Breast epithelium (tissue), 4 donors: ENCODE data around the gene PXDN. TPM values are rescaled to one million over a fixed set of nuclear protein-coding genes. Genes with fewer than 3 reads are reported as not detected.
A peak's percentile ranks its signal among the peaks of the same experiment; 100 is the strongest.

Experiments
- DNase-seq, 2 donors: peaks; one replicate each; pipeline ENCODE4 v3.0.0-alpha.2; 2019; ENCODE audit warnings: low spot score in 2 of 2
- H3K27ac ChIP-seq, 2 donors: fragments of 200-600 bp; sonication (generic) in 1 of 2; one replicate each; pipeline ENCODE4 v1.5.1; 2016 to 2019; ENCODE audit warnings: mild to moderate bottlenecking in 1 of 2
- H3K27me3 ChIP-seq, 2 donors: fragments of 200-600 bp; sonication (generic) in 1 of 2; one replicate each; pipeline versions ENCODE4 v1.5.1 to v1.6.0; 2017 to 2019; ENCODE audit warnings: control low read depth in 1 of 2, mild to moderate bottlenecking in 1 of 2
- H3K36me3 ChIP-seq: fragments of 200-600 bp; one replicate; pipeline ENCODE4 v1.5.1; 2019
- H3K4me1 ChIP-seq, 2 donors: fragments of 200-600 bp; sonication (generic); one replicate each; pipeline ENCODE4 v1.5.1; 2016 to 2019; ENCODE audit warnings: control low read depth in 1 of 2
- H3K4me3 ChIP-seq, 3 donors: fragments of 200-600 bp; sonication (generic); 1 replicate in 2 of 3; 2 replicates in 1 of 3; pipeline ENCODE4 v1.5.1; 2016 to 2019; ENCODE audit warnings: mild to moderate bottlenecking in 3 of 3, moderate library complexity in 2 of 3
- H3K9me3 ChIP-seq, 2 donors: fragments of 200-600 bp; sonication (generic) in 1 of 2; one replicate each; pipeline ENCODE4 v1.5.1; 2016 to 2019; ENCODE audit warnings: control low read depth in 1 of 2
- POLR2A ChIP-seq: fragments of 450-650 bp; IDR thresholded peaks from one replicate; pipeline ENCODE4 v1.6.1; 2016; ENCODE audit warnings: antibody characterized with exemption, mild to moderate bottlenecking, moderate library complexity
- POLR2AphosphoS5 ChIP-seq, 3 donors: sonication (generic); formaldehyde crosslinking; IDR thresholded peaks; one replicate each; pipeline ENCODE4 v1.6.1; 2017; ENCODE audit warnings: antibody characterized with exemption in 3 of 3
- intact Hi-C: fragments of 100-400 bp; cut with DNase I; formaldehyde crosslinking; loops from one replicate; pipeline ENCODE4 v1.15.1; 2023; ENCODE audit warnings: low total_unique reads
- total RNA-seq, 3 donors: library from RNA; depleted of rRNA; stranded (reverse); fragments of >200 nt; gene quantifications; one replicate each; pipeline ENCODE4 v1.1.0, GENCODE V29; 2016
- TF ChIP-seq, protein P1 (sequence below), 3 donors: fragments of 450-650 bp; IDR thresholded peaks; one replicate each; pipeline ENCODE4 v1.5.1; 2016 to 2017; ENCODE audit warnings: antibody characterized with exemption in 3 of 3, mild to moderate bottlenecking in 3 of 3, moderate library complexity in 3 of 3

Gene PXDN
- total RNA-seq, 3 donors from 2014 or later: 42.4 to 108 (median 64.2) TPM

DNA sequence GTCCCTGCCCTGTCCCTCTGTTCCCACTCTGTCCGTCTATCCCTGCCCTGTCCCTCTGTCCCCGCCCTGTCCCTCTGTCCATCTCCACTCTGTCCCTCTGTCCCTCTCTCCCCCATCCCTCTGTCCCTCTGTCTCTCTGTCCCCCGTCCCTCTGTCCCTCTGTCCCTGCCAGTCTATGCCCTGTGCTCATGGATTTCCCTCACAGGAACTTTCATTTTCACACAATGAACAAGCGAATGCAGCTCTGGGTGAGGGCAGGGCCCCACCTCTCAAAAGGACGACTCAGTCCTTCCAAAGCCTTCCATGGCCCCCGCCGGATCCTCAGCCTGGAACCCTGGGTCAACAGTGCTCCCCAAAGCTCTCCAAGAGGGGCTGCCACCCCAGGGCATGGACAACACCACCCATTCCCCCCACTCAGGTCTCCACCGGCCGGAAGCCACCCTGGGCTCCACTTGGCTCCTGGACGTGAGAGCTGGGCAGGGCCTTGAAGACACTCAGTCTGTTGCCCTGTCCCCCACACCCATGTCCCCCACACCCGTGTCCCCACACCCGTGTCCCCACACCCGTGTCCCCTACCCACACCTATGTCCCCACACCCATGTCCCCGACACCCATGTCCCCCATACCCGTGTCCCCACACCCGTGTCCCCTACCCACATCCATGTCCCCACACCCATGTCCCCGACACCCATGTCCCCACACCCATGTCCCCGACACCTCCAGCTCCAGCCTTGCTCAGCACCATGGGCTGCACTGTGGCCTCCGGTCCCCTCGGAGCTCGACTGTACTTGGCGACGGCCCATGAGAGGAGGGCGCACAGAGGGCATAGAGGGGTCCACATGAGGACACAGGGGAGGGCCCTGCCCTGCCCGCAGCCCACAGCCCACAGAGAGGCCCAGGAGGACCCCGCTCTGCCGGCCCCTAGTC lies 156.0 kb downstream of the PXDN start:
- TF ChIP-seq POLR2AphosphoS5 (IDR thresholded peaks at IDR 0.05): no peak
- TF ChIP-seq POLR2A: no peak
- intact Hi-C loops: no loop called here
- Histone ChIP-seq H3K27ac (no peak overlapping the region), H3K27me3 (no peaks in the 10 kb centered on the region), H3K9me3 (no peaks in the 10 kb centered on the region), H3K4me1 (no peaks in the 10 kb centered on the region), H3K36me3 (no peaks in the 10 kb centered on the region), H3K4me3 (no peak overlapping the region)
- DNase-seq: no peak

DNA sequence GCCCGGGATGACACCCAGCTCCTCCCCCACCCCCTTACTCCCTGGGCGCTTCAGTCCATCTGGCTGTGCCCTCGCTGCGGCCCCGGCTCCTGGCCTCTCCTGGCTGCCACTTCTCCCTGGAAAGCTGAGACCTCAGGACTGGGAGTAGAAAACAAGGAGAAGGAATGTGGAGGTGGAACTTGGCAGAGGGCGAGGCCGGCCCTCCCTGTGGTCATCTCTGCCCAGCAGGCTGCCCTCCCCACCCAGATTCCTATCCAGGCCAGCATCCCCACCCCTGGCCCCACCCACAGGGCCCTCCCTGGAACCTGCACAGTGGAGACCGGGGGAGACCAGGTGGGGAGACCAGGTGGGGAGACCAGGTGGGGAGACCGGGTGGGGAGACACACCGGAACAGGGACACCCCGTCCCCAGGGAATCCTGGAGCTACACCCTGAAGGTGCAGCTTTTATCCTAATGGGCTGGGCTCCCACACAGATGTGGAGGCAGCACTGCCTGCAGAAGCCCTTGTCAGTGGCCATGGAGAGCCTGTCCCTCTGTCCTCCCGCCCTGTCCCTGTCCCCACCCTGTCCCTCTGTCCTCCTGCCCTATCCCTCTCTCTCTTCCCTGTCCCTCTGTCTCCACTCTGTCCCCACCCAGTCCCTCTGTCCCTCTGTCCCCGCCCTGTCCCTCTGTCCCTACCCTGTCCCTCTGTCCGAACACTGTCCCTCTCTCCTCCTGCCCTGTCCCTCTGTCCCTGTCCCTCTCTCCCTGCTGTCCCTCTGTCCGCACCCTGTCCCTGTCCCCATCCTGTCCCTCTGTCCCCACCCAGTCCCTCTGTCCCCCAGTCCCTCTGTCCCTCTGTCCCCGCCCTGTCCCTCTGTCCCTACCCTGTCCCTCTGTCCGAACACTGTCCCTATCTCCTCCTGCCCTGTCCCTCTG lies 157.1 kb downstream of the PXDN start:
- H3K27ac ChIP-seq: no peak overlapping the region
- H3K27me3 ChIP-seq: no peaks in the 10 kb centered on the region
- TF ChIP-seq POLR2A (no peak), POLR2AphosphoS5 (IDR thresholded peaks at IDR 0.05) (no peak)
- TF ChIP-seq, protein P1, sequence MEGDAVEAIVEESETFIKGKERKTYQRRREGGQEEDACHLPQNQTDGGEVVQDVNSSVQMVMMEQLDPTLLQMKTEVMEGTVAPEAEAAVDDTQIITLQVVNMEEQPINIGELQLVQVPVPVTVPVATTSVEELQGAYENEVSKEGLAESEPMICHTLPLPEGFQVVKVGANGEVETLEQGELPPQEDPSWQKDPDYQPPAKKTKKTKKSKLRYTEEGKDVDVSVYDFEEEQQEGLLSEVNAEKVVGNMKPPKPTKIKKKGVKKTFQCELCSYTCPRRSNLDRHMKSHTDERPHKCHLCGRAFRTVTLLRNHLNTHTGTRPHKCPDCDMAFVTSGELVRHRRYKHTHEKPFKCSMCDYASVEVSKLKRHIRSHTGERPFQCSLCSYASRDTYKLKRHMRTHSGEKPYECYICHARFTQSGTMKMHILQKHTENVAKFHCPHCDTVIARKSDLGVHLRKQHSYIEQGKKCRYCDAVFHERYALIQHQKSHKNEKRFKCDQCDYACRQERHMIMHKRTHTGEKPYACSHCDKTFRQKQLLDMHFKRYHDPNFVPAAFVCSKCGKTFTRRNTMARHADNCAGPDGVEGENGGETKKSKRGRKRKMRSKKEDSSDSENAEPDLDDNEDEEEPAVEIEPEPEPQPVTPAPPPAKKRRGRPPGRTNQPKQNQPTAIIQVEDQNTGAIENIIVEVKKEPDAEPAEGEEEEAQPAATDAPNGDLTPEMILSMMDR (IDR thresholded peaks at IDR 0.05): no peak
- DNase-seq: no peak
- H3K36me3 ChIP-seq: no peaks in the 10 kb centered on the region
- H3K9me3 ChIP-seq: no peaks in the 10 kb centered on the region
- H3K4me3 ChIP-seq: peak overlapping the region in 2 of 3 donors; percentile 13 to 28
- no peaks in the 10 kb centered on the region for H3K4me1 ChIP-seq
- intact Hi-C loops: no loop called here

DNA sequence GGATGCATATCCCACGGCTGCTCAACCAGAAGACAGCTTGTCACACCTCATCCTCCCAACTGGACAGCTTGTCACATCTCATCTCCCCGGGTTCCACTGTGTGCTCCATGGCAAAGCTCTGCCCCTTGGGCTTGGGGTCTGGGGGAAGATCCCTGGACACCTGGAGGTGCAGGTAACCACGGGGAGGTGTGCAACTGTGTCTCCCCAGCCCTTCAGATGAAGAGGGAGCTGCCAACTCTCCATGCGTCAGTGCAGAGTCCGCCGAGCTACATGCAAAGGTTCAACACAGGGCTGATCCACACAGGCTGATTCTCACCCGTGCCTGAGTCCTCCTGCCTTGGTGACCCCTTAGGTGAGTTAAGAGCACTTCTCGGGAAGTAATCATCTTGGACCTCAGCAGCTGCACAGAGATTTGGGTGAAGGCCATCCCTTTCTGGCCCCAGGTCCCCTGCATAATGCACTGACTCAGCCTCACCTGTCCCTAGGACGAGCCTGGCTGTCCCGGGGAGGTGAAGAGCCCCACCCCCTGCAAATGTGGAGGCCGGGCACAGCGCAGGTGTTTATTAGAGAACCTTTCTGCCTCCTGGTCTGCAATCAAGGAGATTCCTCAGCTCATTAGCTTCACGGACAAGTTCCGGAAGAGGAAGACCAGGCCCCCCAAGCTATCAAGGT lies 157.9 kb downstream of the PXDN start:
- intact Hi-C loops: no loop called here

DNA sequence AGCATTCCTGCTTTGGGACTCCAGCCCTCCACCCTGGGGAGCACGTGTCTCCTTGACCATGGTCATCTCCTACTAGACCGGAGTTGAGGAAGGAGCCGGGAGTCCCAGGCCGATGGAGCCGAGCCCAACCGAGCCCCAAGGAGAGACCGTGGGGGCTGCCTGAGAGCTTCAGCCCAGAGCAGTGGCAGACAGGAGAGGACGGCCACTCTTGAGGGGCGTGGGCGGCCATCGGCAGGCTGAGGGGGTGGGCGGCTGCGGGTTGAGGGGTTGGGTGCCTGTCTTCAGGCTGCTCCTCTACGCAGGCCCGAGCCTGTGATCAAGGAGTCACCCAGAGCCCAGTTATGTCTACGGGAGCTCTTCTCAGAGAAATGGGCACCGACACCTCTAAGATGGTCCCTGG lies 158.7 kb downstream of the PXDN start:
- intact Hi-C loops: no loop called here
- H3K9me3 ChIP-seq: no peaks in the 10 kb centered on the region
- TF ChIP-seq POLR2A: no peak
- TF ChIP-seq, protein P1 (IDR thresholded peaks at IDR 0.05): no peak
- no peak for TF ChIP-seq POLR2AphosphoS5 (IDR thresholded peaks at IDR 0.05)
- peak in 1 of 2 donors; percentile 31 for DNase-seq
- H3K27ac ChIP-seq: no peak overlapping the region
- H3K27me3 ChIP-seq: no peaks in the 10 kb centered on the region
- H3K4me1 ChIP-seq: no peaks in the 10 kb centered on the region
- no peak overlapping the region for H3K4me3 ChIP-seq
- no peaks in the 10 kb centered on the region for H3K36me3 ChIP-seq

More for the DNA sequence above, 157.9 kb downstream of the PXDN start:
- Histone ChIP-seq H3K4me1 (no peaks in the 10 kb centered on the region), H3K4me3 (peak overlapping the region in 2 of 3 donors; percentile 13 to 28), H3K27me3 (no peaks in the 10 kb centered on the region), H3K27ac (no peak overlapping the region), H3K36me3 (no peaks in the 10 kb centered on the region), H3K9me3 (no peaks in the 10 kb centered on the region)
- DNase-seq: no peak
- TF ChIP-seq POLR2A: no peak
- TF ChIP-seq, protein P1 (IDR thresholded peaks at IDR 0.05): no peak
- TF ChIP-seq POLR2AphosphoS5 (IDR thresholded peaks at IDR 0.05): no peak
